ENCODE results near the gene MRPL1. TPM values are rescaled to one million over a fixed set of nuclear protein-coding genes. Genes with fewer than 3 reads are reported as not detected.

MRPL1 gene
- polyA plus RNA-seq (30.7 to 71.4 TPM (median 31.6 TPM) in 3 replicates), polyA minus RNA-seq (2.2 to 14.3 TPM (median 6.2 TPM) in 3 replicates)
- polyA plus RNA-seq (2011; ENCODE audit: low read depth) = 10.2 TPM
- polyA plus RNA-seq (2011; cell fraction: cytosol; rRNA removed) = 32.6 and 45.4 TPM in 2 replicates
- polyA plus RNA-seq (2011; cell fraction: nucleus; rRNA removed) = 18.6 and 32.0 TPM in 2 replicates
- 20.1 and 35.7 TPM in 2 replicates for polyA plus RNA-seq (2012; ENCODE audit: low replicate concordance)
- polyA minus RNA-seq (2011; cell fraction: cytosol; rRNA and poly(A)+ RNA removed) = 13.6 TPM
- 2.4 and 10.4 TPM in 2 replicates for polyA minus RNA-seq (2011; cell fraction: nucleus; rRNA and poly(A)+ RNA removed)

GRCh38 chr4:77862478-77863216 lies at the start of gene MRPL1:
Gene MRPL1, plus strand, starts transcription at chr4:77862830. Its CDS starts 19 bp downstream, at chr4:77862849.
- no peaks in the 10 kb centered on the region for H4K20me1 ChIP-seq (ENCODE audit: control insufficient read depth, extremely low read depth, insufficient read depth, low read length)
- DNase-seq (ENCODE audit: low read depth, low spot score) = no peak
- no peak for TF ChIP-seq EZH2 (IDR thresholded peaks at IDR 0.05; ENCODE audit: low read length)
- peak in 2 of 3 experiments; percentile 10 to 63 for TF ChIP-seq CTCF (optimal IDR thresholded peaks at IDR 0.05 in 1 of 3, IDR thresholded peaks at IDR 0.05 in 1 of 3, conservative IDR thresholded peaks at IDR 0.05 in 1 of 3; ENCODE audit: extremely low read depth in 1 of 3, insufficient read depth in 2 of 3, low read length in 3 of 3)
- H3K27me3 ChIP-seq (ENCODE audit: control insufficient read depth, extremely low read depth, insufficient read depth, low read length) = no peaks in the 10 kb centered on the region
- peak within 1 kb of the TSS; percentile 63 to 98 (median 97) for H3K4me3 ChIP-seq (ENCODE audit: control insufficient read depth in 2 of 3, extremely low read depth in 1 of 3, insufficient read depth in 2 of 3, low read depth in 1 of 3, low read length in 3 of 3)
- H3K9me3 ChIP-seq (ENCODE audit: control insufficient read depth, low read depth, low read length) = no peaks in the 10 kb centered on the region
- H3K9ac ChIP-seq (ENCODE audit: control insufficient read depth, extremely low read depth, insufficient read depth, low read length) = peak within 1 kb of the TSS; percentile 87
- H3K4me1 ChIP-seq (ENCODE audit: control insufficient read depth, extremely low read depth, insufficient read depth, low read length) = peaks cover 13% of the 10 kb centered on the region
- H3K9me1 ChIP-seq (ENCODE audit: control insufficient read depth, extremely low read depth, insufficient read depth, low read length) = no peaks in the 10 kb centered on the region
- FAIRE-seq = peak; percentile 92
- no peaks in the 10 kb centered on the region for H3K36me3 ChIP-seq (ENCODE audit: control insufficient read depth in 2 of 2, extremely low read depth in 1 of 2, insufficient read depth in 2 of 2, low read length in 2 of 2)
- H2AFZ ChIP-seq (ENCODE audit: control insufficient read depth, low read length) = peak within 1 kb of the TSS; percentile 99
- dilution Hi-C loops (cut with MboI; ENCODE audit: extremely low pct_ligation_motif_present, low sequenced_read_pairs) = no loop called here
- H3K4me2 ChIP-seq (ENCODE audit: control insufficient read depth, extremely low read depth, insufficient read depth, low read depth, low read length) = peak within 1 kb of the TSS; percentile 89
- H3K27ac ChIP-seq (ENCODE audit: control insufficient read depth, insufficient read depth, low read length) = peak within 1 kb of the TSS; percentile 95
- peaks cover 44% of the 10 kb centered on the region for H3K79me2 ChIP-seq (ENCODE audit: control insufficient read depth, insufficient read depth, low read length)

GRCh38 chr4:77815636-77816035 lies 47.0 kb upstream of the MRPL1 start:
- FAIRE-seq (peak; percentile 55), DNase-seq (ENCODE audit: low read depth, low spot score) (no peak)
- Histone ChIP-seq H3K9me3 (ENCODE audit: control insufficient read depth, low read depth, low read length) (no peaks in the 10 kb centered on the region), H3K4me2 (ENCODE audit: control insufficient read depth, extremely low read depth, insufficient read depth, low read depth, low read length) (no peak overlapping the region), H2AFZ (ENCODE audit: control insufficient read depth, low read length) (no peak overlapping the region), H3K4me3 (ENCODE audit: control insufficient read depth in 2 of 3, extremely low read depth in 1 of 3, insufficient read depth in 2 of 3, low read depth in 1 of 3, low read length in 3 of 3) (no peak overlapping the region), H4K20me1 (ENCODE audit: control insufficient read depth, extremely low read depth, insufficient read depth, low read length) (no peaks in the 10 kb centered on the region), H3K27ac (ENCODE audit: control insufficient read depth, insufficient read depth, low read length) (no peak overlapping the region), H3K27me3 (ENCODE audit: control insufficient read depth, extremely low read depth, insufficient read depth, low read length) (no peaks in the 10 kb centered on the region), H3K79me2 (ENCODE audit: control insufficient read depth, insufficient read depth, low read length) (peaks cover 73% of the 10 kb centered on the region), H3K9ac (ENCODE audit: control insufficient read depth, extremely low read depth, insufficient read depth, low read length) (no peak overlapping the region), H3K36me3 (ENCODE audit: control insufficient read depth in 2 of 2, extremely low read depth in 1 of 2, insufficient read depth in 2 of 2, low read length in 2 of 2) (no peaks in the 10 kb centered on the region), H3K4me1 (ENCODE audit: control insufficient read depth, extremely low read depth, insufficient read depth, low read length) (peaks cover 7% of the 10 kb centered on the region), H3K9me1 (ENCODE audit: control insufficient read depth, extremely low read depth, insufficient read depth, low read length) (no peaks in the 10 kb centered on the region)
- dilution Hi-C loops (cut with MboI; ENCODE audit: extremely low pct_ligation_motif_present, low sequenced_read_pairs) = no loop called here
- no peak for TF ChIP-seq EZH2 (IDR thresholded peaks at IDR 0.05; ENCODE audit: low read length)
- no peak for TF ChIP-seq CTCF (optimal IDR thresholded peaks at IDR 0.05 in 1 of 3, IDR thresholded peaks at IDR 0.05 in 1 of 3, conservative IDR thresholded peaks at IDR 0.05 in 1 of 3; ENCODE audit: extremely low read depth in 1 of 3, insufficient read depth in 2 of 3, low read length in 3 of 3)
